ENCODE measurements around the gene EHHADH. TPM values are rescaled to one million over a fixed set of nuclear protein-coding genes. Genes with fewer than 3 reads are reported as not detected.
A peak's percentile ranks its signal among the peaks of the same experiment; 100 is the strongest.

Gene EHHADH
- total and polyA plus RNA-seq, 2 of the 13 experiments (the other 11 are each of a cell fraction or from before 2014, with no cell fraction given) = 14.5 to 38.9 TPM

DNA sequence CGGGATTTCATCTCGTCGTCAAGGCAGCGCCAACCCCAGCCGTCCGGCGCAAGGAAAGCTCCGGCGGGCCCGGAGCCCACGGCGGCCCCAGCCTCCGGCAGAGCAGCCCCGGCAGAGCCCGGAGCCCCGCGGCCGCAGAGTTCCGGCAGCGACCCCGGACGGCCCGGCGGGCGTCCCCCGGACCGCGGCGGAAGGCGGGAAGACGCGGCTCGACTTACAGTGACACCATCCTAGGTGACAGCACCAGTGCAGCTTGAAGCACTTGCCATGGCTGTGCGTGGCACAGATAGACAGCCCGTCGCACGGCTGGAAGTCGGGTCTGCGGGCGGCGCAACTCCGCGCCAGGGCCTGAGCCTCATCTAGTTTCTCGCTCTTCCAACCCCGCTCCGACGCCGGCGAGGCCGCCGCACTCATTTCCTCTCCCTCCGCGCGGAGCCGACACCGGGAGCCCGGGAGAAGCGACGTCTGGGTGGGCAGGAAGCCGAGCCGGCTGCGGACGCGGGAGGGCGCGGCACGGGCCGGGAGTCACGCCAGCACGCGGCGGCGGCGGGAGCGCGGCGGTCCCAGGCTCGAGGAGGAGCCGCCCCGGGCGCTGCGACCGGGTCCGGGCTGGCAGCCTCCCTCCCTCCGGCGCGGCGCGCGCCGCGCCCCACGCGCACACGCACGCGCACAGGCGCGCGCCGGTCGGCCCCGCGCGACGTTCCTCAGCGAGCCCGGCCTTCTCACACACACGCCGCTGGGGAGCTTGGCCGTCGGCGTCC is 101.3 kb downstream of the EHHADH start, which contains the start of gene C3orf70 (continued):
- TF ChIP-seq SOX13 (IDR thresholded peaks at IDR 0.05) = no peak
- TF ChIP-seq SOX13 (CRISPR knock-in tag; conservative IDR thresholded peaks at IDR 0.05 in 1 of 2, IDR thresholded peaks at IDR 0.05 in 1 of 2) = no peak
- no peak for TF ChIP-seq ATF1 (CRISPR knock-in tag; IDR thresholded peaks at IDR 0.05)
- TF ChIP-seq ZNF891 (CRISPR knock-in tag; IDR thresholded peaks at IDR 0.05) = peak; percentile 68; the same call in 1 of the 2 replicates
- no peak for TF ChIP-seq ZNF878 (CRISPR knock-in tag; IDR thresholded peaks at IDR 0.05)
- no peak for TF ChIP-seq ATM (IDR thresholded peaks at IDR 0.05; ENCODE audit: borderline replicate concordance)
- TF ChIP-seq SNAI1 (CRISPR knock-in tag; IDR thresholded peaks at IDR 0.05; ENCODE audit: borderline replicate concordance) = no peak
- TF ChIP-seq RNF2 (conservative IDR thresholded peaks at IDR 0.05; ENCODE audit: low read depth) = peak; percentile 76; the same call in 1 of the 2 replicates
- TF ChIP-seq ZFP36L1 (CRISPR knock-in tag; IDR thresholded peaks at IDR 0.05) = no peak
- TF ChIP-seq, protein P1, sequence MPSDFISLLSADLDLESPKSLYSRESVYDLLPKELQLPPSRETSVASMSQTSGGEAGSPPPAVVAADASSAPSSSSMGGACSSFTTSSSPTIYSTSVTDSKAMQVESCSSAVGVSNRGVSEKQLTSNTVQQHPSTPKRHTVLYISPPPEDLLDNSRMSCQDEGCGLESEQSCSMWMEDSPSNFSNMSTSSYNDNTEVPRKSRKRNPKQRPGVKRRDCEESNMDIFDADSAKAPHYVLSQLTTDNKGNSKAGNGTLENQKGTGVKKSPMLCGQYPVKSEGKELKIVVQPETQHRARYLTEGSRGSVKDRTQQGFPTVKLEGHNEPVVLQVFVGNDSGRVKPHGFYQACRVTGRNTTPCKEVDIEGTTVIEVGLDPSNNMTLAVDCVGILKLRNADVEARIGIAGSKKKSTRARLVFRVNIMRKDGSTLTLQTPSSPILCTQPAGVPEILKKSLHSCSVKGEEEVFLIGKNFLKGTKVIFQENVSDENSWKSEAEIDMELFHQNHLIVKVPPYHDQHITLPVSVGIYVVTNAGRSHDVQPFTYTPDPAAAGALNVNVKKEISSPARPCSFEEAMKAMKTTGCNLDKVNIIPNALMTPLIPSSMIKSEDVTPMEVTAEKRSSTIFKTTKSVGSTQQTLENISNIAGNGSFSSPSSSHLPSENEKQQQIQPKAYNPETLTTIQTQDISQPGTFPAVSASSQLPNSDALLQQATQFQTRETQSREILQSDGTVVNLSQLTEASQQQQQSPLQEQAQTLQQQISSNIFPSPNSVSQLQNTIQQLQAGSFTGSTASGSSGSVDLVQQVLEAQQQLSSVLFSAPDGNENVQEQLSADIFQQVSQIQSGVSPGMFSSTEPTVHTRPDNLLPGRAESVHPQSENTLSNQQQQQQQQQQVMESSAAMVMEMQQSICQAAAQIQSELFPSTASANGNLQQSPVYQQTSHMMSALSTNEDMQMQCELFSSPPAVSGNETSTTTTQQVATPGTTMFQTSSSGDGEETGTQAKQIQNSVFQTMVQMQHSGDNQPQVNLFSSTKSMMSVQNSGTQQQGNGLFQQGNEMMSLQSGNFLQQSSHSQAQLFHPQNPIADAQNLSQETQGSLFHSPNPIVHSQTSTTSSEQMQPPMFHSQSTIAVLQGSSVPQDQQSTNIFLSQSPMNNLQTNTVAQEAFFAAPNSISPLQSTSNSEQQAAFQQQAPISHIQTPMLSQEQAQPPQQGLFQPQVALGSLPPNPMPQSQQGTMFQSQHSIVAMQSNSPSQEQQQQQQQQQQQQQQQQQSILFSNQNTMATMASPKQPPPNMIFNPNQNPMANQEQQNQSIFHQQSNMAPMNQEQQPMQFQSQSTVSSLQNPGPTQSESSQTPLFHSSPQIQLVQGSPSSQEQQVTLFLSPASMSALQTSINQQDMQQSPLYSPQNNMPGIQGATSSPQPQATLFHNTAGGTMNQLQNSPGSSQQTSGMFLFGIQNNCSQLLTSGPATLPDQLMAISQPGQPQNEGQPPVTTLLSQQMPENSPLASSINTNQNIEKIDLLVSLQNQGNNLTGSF (CRISPR knock-in tag; IDR thresholded peaks at IDR 0.05) = peak; percentile 53; the same call in 1 of the 2 replicates
- TF ChIP-seq, protein P2, sequence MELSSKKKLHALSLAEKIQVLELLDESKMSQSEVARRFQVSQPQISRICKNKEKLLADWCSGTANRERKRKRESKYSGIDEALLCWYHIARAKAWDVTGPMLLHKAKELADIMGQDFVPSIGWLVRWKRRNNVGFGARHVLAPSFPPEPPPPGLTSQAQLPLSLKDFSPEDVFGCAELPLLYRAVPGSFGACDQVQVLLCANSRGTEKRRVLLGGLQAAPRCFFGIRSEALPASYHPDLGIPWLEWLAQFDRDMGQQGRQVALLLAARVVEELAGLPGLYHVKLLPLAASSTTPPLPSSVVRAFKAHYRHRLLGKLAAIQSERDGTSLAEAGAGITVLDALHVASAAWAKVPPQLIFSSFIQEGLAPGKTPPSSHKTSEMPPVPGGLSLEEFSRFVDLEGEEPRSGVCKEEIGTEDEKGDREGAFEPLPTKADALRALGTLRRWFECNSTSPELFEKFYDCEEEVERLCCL (CRISPR knock-in tag; IDR thresholded peaks at IDR 0.05; ENCODE audit: borderline replicate concordance) = no peak
- no peak for TF ChIP-seq ZNF33B (CRISPR knock-in tag; IDR thresholded peaks at IDR 0.05)
- TF ChIP-seq, protein P3, sequence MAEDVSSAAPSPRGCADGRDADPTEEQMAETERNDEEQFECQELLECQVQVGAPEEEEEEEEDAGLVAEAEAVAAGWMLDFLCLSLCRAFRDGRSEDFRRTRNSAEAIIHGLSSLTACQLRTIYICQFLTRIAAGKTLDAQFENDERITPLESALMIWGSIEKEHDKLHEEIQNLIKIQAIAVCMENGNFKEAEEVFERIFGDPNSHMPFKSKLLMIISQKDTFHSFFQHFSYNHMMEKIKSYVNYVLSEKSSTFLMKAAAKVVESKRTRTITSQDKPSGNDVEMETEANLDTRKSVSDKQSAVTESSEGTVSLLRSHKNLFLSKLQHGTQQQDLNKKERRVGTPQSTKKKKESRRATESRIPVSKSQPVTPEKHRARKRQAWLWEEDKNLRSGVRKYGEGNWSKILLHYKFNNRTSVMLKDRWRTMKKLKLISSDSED (CRISPR knock-in tag; IDR thresholded peaks at IDR 0.05) = no peak
- no peak for TF ChIP-seq YEATS2 (CRISPR knock-in tag; IDR thresholded peaks at IDR 0.05; ENCODE audit: borderline replicate concordance)
- no peak for TF ChIP-seq BRCA1 (CRISPR knock-in tag; IDR thresholded peaks at IDR 0.05)
- TF ChIP-seq, protein P4, sequence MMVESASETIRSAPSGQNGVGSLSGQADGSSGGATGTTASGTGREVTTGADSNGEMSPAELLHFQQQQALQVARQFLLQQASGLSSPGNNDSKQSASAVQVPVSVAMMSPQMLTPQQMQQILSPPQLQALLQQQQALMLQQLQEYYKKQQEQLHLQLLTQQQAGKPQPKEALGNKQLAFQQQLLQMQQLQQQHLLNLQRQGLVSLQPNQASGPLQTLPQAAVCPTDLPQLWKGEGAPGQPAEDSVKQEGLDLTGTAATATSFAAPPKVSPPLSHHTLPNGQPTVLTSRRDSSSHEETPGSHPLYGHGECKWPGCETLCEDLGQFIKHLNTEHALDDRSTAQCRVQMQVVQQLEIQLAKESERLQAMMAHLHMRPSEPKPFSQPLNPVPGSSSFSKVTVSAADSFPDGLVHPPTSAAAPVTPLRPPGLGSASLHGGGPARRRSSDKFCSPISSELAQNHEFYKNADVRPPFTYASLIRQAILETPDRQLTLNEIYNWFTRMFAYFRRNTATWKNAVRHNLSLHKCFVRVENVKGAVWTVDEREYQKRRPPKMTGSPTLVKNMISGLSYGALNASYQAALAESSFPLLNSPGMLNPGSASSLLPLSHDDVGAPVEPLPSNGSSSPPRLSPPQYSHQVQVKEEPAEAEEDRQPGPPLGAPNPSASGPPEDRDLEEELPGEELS (CRISPR knock-in tag; IDR thresholded peaks at IDR 0.05) = no peak
- TF ChIP-seq CREM (IDR thresholded peaks at IDR 0.05) = no peak
- TF ChIP-seq CREM (CRISPR knock-in tag; IDR thresholded peaks at IDR 0.05) = no peak
- TF ChIP-seq, protein P5, sequence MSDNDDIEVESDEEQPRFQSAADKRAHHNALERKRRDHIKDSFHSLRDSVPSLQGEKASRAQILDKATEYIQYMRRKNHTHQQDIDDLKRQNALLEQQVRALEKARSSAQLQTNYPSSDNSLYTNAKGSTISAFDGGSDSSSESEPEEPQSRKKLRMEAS (IDR thresholded peaks at IDR 0.05) = peak; percentile 93
- TF ChIP-seq JUND (CRISPR knock-in tag; IDR thresholded peaks at IDR 0.05) = no peak
- no peak for TF ChIP-seq SIX1 (CRISPR knock-in tag; IDR thresholded peaks at IDR 0.05; ENCODE audit: borderline replicate concordance)
